Lung (tissue), 12 donors: ENCODE data around the gene PTMA. TPM values are rescaled to one million over a fixed set of nuclear protein-coding genes. Genes with fewer than 3 reads are reported as not detected.

Source experiments
- ATAC-seq: fragments of 200-7000 bp; cut with Tn5 transposase; one replicate; pipeline ENCODE4 v1.9.1; 2020; ENCODE audit warnings: moderate number of reproducible peaks; ENCODE audit not compliant: insufficient read depth, low FRiP score
- DNase-seq, 3 donors: peaks; one replicate each; pipeline ENCODE4 v3.0.0-alpha.2; 2013 to 2017
- H3K27ac ChIP-seq, 2 donors: one replicate each; pipeline ENCODE4 v1.5.1; 2013; ENCODE audit warnings: mild to moderate bottlenecking in 2 of 2, moderate library complexity in 2 of 2, control low read depth in 1 of 2, inconsistent platforms in 1 of 2, low read depth in 1 of 2, low read length in 1 of 2
- H3K27me3 ChIP-seq, 3 donors: one replicate each; pipeline ENCODE4 v1.5.1; 2013; ENCODE audit warnings: low read length in 2 of 3; ENCODE audit not compliant: control insufficient read depth in 3 of 3, insufficient read depth in 3 of 3
- H3K36me3 ChIP-seq, 4 donors: one replicate each; pipeline ENCODE4 v1.5.1; 2013; ENCODE audit warnings: low read length in 4 of 4, mild to moderate bottlenecking in 1 of 4, moderate library complexity in 1 of 4; ENCODE audit not compliant: control insufficient read depth in 4 of 4, insufficient read depth in 4 of 4
- H3K4me1 ChIP-seq, 5 donors: one replicate each; pipeline ENCODE4 v1.5.1; 2013; ENCODE audit warnings: low read length in 5 of 5, mild to moderate bottlenecking in 2 of 5, moderate library complexity in 1 of 5; ENCODE audit not compliant: control insufficient read depth in 5 of 5, insufficient read depth in 5 of 5
- H3K4me3 ChIP-seq: one replicate; pipeline ENCODE4 v1.5.1; 2013; ENCODE audit warnings: mild to moderate bottlenecking, control low read depth, moderate library complexity
- H3K9ac ChIP-seq, 2 donors: one replicate each; pipeline ENCODE4 v1.5.1; 2013; ENCODE audit warnings: low read length in 2 of 2, control low read depth in 1 of 2; ENCODE audit not compliant: insufficient read depth in 1 of 2
- H3K9me3 ChIP-seq, 4 donors: one replicate each; pipeline ENCODE4 v1.5.1; 2013; ENCODE audit warnings: low read length in 3 of 4, mild to moderate bottlenecking in 1 of 4, moderate library complexity in 1 of 4; ENCODE audit not compliant: control insufficient read depth in 4 of 4, insufficient read depth in 3 of 4
- CTCF ChIP-seq: IDR thresholded peaks from 2 replicates; pipeline ENCODE4 v1.5.1; 2012; ENCODE audit warnings: mild to moderate bottlenecking; ENCODE audit errors: control extremely low read depth, extremely low read depth
- WGBS, 2 donors: extraction: QIAGEN DNeasy Blood & Tissue Kit; methylation state at CpG; one replicate each; pipeline ENCODE4 v1.1.7; 2013; 5-methylcytosine and 5-hydroxymethylcytosine counted together
- polyA plus RNA-seq, 2 donors: library from polyadenylated mRNA; stranded (reverse); fragments of 200-250 nt; gene quantifications; one replicate each; pipeline ENCODE4 v1.2.1, GENCODE V29; 2013
- total RNA-seq, 2 donors: library from RNA; depleted of rRNA in 1 of 2; stranded (reverse); fragments of >200 nt in 1 of 2; gene quantifications; one replicate each; pipeline ENCODE4 v1.2.1, GENCODE V29; 2014 to 2021
- donor health status: control.
- donor health status: control.
- donor health status: Bipolar disorder and iron deficiency.
- donor health status: healthy.
- donor health status: DM: yes; HTN: yes; CAD: no.

PTMA gene
- total and polyA plus RNA-seq, 4 donors = 755 to 1,655 (median 1,279) TPM

- H3K27me3 ChIP-seq = no peaks in the 10 kb centered on the region
- no peak overlapping the region for H3K9ac ChIP-seq
- no peaks in the 10 kb centered on the region for H3K9me3 ChIP-seq
- WGBS, 2 donors = 22 to 25% methylated on average over 15 of the region's 15 CpGs
- peak overlapping the region; percentile 46 to 59 for H3K27ac ChIP-seq
- DNase-seq (peak; percentile 83 to 89 (median 85)), ATAC-seq (no peak)
- no peak overlapping the region for H3K4me3 ChIP-seq
- TF ChIP-seq CTCF = peak; percentile 85
- H3K4me1 ChIP-seq = peaks cover 3 to 16% (median 16%) of the 10 kb centered on the region in 5 donors
- peaks cover 0 to 32% (median 10%) of the 10 kb centered on the region in 4 donors for H3K36me3 ChIP-seq
Observed at GRCh38 chr2:231713730-231714638, 5.7 kb downstream of the PTMA start.

- no peak overlapping the region for H3K4me3 ChIP-seq
- H3K9ac ChIP-seq = no peak overlapping the region
- peaks cover 0 to 24% (median 10%) of the 10 kb centered on the region in 4 donors for H3K36me3 ChIP-seq
- WGBS, 2 donors = 66% methylated on average over 17 of the region's 17 CpGs
- H3K9me3 ChIP-seq = no peaks in the 10 kb centered on the region
- peak; percentile 70 for TF ChIP-seq CTCF
- no peaks in the 10 kb centered on the region for H3K27me3 ChIP-seq
- DNase-seq (peak; percentile 64 to 78 (median 73)), ATAC-seq (no peak)
- peak overlapping the region in 1 of 2 donors; percentile 15 for H3K27ac ChIP-seq
- peaks cover 3 to 16% (median 16%) of the 10 kb centered on the region in 5 donors for H3K4me1 ChIP-seq
Observed at GRCh38 chr2:231714639-231715498, 6.5 kb downstream of the PTMA start.

- Histone ChIP-seq H3K27me3 (no peaks in the 10 kb centered on the region), H3K4me3 (no peak overlapping the region), H3K9me3 (no peaks in the 10 kb centered on the region), H3K9ac (no peak overlapping the region), H3K4me1 (peaks cover 3 to 16% (median 16%) of the 10 kb centered on the region in 5 donors), H3K36me3 (peaks cover 0 to 23% (median 10%) of the 10 kb centered on the region in 4 donors), H3K27ac (peak overlapping the region in 1 of 2 donors; percentile 34)
- no peak for TF ChIP-seq CTCF
- ATAC-seq (no peak), DNase-seq (no peak)
- 52 to 53% methylated on average over 5 of the region's 5 CpGs for WGBS, 2 donors
Observed at GRCh38 chr2:231715499-231715837, 7.1 kb downstream of the PTMA start.
